ENCODE data around the gene MYL12A.

MYL12A gene

DNA sequence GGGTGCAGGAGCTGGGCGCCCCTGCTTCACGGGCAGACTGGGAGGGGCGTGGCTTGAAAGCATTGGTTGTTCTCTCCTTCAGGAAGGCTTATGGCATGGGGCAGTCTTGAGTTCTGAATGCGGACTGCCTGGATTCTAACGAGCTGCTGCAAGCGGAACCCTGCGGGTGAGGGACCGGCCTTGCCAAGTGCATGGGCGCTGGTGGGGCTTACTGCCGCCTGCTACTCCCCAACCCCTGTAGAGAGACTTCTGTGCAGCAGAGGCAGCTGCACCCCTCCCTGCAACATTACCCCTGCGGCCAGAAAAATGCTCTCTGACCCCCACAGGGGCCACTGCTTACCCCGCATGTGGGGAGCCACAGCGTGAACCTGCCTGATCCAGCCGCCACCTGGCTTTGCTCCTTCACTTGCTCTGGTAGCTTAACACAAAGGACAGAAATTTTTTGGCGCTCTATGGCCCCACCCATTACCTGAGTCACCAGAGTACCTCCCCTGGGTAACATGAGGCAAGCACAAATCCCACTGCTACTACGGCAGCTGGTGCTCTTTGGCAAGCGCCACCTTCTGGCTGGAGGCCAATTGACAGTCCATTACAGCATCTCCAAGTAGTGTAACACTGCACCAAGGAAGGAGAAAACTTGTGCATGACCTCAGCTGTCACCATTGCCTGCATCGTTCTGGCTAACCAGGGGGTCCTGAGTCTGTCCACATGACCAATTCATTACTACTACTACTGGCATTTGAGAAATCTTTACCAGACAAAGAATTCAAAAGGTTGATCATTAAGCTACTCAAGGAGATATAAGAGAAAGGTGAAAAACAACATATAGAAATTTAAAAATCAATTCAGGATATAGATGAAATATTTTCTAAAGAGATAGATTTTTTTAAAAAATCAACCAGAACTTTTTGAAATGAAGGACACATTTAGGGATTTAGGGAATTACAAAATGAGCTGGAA is 49.7 kb downstream of the MYL12A start:
- Histone ChIP-seq H3K9ac (ENCODE audit: low read depth, low read length) (peak overlapping the region; percentile 97), H3K4me1 (ENCODE audit: insufficient read depth, low read length) (no peaks in the 10 kb centered on the region), H3K27ac (ENCODE audit: low read length) (peak overlapping the region; percentile 85)

DNA sequence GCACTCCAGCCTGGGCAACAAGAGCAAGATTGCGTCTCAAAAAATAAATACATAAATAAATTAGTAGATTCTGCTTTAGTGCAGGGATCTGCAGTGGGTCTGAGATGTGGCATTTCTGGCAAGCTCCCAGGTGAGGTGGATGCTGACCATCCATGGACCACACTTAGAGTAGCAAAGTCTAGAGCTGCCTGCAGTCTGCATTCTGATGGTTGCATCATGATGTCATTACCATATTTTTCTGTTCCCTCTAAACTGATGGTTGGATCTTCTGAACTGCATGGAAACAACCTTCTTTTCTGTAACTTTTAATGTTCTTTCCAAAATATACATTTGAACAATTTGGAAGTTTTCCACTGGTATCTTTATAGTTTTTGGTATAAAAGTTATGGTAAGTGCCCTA is 57.2 kb downstream of the MYL12A start:
- Histone ChIP-seq H3K9ac (ENCODE audit: low read depth, low read length) (no peak overlapping the region), H3K27me3 (ENCODE audit: insufficient read depth, low read length) (no peaks in the 10 kb centered on the region), H3K27ac (ENCODE audit: low read length) (no peak overlapping the region), H3K36me3 (ENCODE audit: insufficient read depth, low read depth, low read length) (no peaks in the 10 kb centered on the region), H3K4me3 (ENCODE audit: low read length) (no peak overlapping the region), H3K9me3 (ENCODE audit: insufficient read depth, low read depth, low read length) (no peaks in the 10 kb centered on the region), H3K4me1 (ENCODE audit: insufficient read depth, low read length) (no peaks in the 10 kb centered on the region)

More for the DNA sequence above, 49.7 kb downstream of the MYL12A start:
- Histone ChIP-seq H3K27me3 (ENCODE audit: insufficient read depth, low read length) (no peaks in the 10 kb centered on the region), H3K9me3 (ENCODE audit: insufficient read depth, low read depth, low read length) (peaks cover 1% of the 10 kb centered on the region; the same call in 1 of the 2 replicates), H3K4me3 (ENCODE audit: low read length) (peak overlapping the region; percentile 88), H3K36me3 (ENCODE audit: insufficient read depth, low read depth, low read length) (peaks cover 12% of the 10 kb centered on the region; the same call in 1 of the 2 replicates)

DNA sequence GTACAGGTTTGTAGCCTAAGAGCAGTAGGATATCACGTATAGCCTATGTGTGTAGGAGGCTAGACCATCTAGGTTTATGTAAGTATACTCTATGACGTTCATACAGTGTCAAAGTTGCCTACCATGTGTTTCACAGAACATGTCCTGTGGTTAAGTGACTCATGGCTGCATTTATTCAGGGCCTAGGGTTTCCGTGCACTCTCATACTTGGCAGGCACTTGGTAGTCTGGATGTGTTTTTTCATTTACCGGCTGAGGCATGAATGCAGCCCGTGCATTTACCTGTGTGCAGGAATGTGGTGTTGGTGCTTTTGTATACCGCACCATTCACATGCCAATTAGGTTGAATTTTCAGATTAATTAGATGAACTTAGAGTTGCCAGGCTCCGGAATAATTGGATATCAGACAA is 57.8 kb downstream of the MYL12A start:
- Histone ChIP-seq H3K36me3 (ENCODE audit: insufficient read depth, low read depth, low read length) (no peaks in the 10 kb centered on the region), H3K27me3 (ENCODE audit: insufficient read depth, low read length) (no peaks in the 10 kb centered on the region), H3K9ac (ENCODE audit: low read depth, low read length) (no peak overlapping the region), H3K4me3 (ENCODE audit: low read length) (no peak overlapping the region), H3K27ac (ENCODE audit: low read length) (no peak overlapping the region), H3K4me1 (ENCODE audit: insufficient read depth, low read length) (no peaks in the 10 kb centered on the region), H3K9me3 (ENCODE audit: insufficient read depth, low read depth, low read length) (no peaks in the 10 kb centered on the region)
